SK-N-SH (cell line): ENCODE measurements around the gene DBH. TPM values are rescaled to one million over a fixed set of nuclear protein-coding genes. Genes with fewer than 3 reads are reported as not detected.
A peak's percentile ranks its signal among the peaks of the same experiment; 100 is the strongest.

Experiments
- CTCF ChIA-PET: fragments of 300-600, 350-600 bp; formaldehyde crosslinking; extraction: SDS; loops from one replicate; lab custom pipeline; 2021; lab: Yijun Ruan, JAX
- POLR2A ChIA-PET: fragments of 350-600 bp; sonication (Branson Sonifier 250); formaldehyde crosslinking; extraction: SDS; loops from one replicate; lab custom pipeline; 2020; ENCODE audit warnings: antibody characterized with exemption, inconsistent platforms; lab: Yijun Ruan, JAX
- DNase-seq: peaks from one replicate; pipeline ENCODE4 v3.0.0; 2012
- H2AFZ ChIP-seq: fragments of 200-600 bp; sonication (generic); 2 replicates; pipeline ENCODE4 v1.8.1; 2016; ENCODE audit warnings: antibody characterized with exemption, mild to moderate bottlenecking, low read depth
- H3F3A ChIP-seq: fragments of 200-600 bp; sonication (generic); replicated peaks from 2 replicates; pipeline ENCODE3; 2016; ENCODE audit warnings: antibody characterized with exemption, mild to moderate bottlenecking; ENCODE audit not compliant: insufficient read depth
- H3K27ac ChIP-seq, 2 experiments: fragments of 200-500 bp in 1 of 2; fragments of 200-600 bp in 1 of 2; sonication (Bioruptor generic) in 1 of 2; sonication (generic), shearing (Covaris generic) in 1 of 2; 2 replicates each; pipeline versions ENCODE4 v1.5.1 to v1.6.1; 2014 to 2016; ENCODE audit warnings: low read depth in 2 of 2, inconsistent platforms in 1 of 2, low read length in 1 of 2, mild to moderate bottlenecking in 1 of 2, mixed read lengths in 1 of 2
- H3K27me3 ChIP-seq: fragments of 200-600 bp; sonication (generic), shearing (Covaris generic); 2 replicates; pipeline ENCODE4 v1.6.1; 2016; ENCODE audit warnings: mixed run types; ENCODE audit not compliant: insufficient read depth
- H3K36me3 ChIP-seq, 2 experiments: fragments of 200-500 bp in 1 of 2; fragments of 200-600 bp in 1 of 2; sonication (Bioruptor generic) in 1 of 2; sonication (generic) in 1 of 2; replicated peaks in 1 of 2; 2 replicates each; pipeline versions ENCODE3 to v1.5.1; 2014 to 2016; ENCODE audit warnings: low read length in 1 of 2, mild to moderate bottlenecking in 1 of 2; ENCODE audit not compliant: insufficient read depth in 2 of 2, control insufficient read depth in 1 of 2
- H3K4me1 ChIP-seq, 2 experiments: fragments of 200-500 bp in 1 of 2; fragments of 200-600 bp in 1 of 2; sonication (Bioruptor generic) in 1 of 2; sonication (generic), shearing (Covaris generic) in 1 of 2; 2 replicates each; pipeline versions ENCODE4 v1.5.1 to v1.6.1; 2014 to 2016; ENCODE audit warnings: low read depth in 1 of 2, low read length in 1 of 2, mixed run types in 1 of 2; ENCODE audit not compliant: insufficient read depth in 2 of 2, control insufficient read depth in 1 of 2
- H3K4me2 ChIP-seq: fragments of 200-600 bp; sonication (generic), shearing (Covaris generic); 2 replicates; pipeline ENCODE4 v1.6.1; 2017; ENCODE audit warnings: mixed run types
- H3K4me3 ChIP-seq, 2 experiments: fragments of 200-500 bp in 1 of 2; fragments of 200-600 bp in 1 of 2; sonication (Bioruptor generic) in 1 of 2; sonication (generic), shearing (Covaris generic) in 1 of 2; 2 replicates each; pipeline versions ENCODE4 v1.5.1 to v1.8.1; 2014 to 2016; ENCODE audit warnings: low read depth in 2 of 2, inconsistent platforms in 1 of 2, low read length in 1 of 2, mild to moderate bottlenecking in 1 of 2, mixed read lengths in 1 of 2, moderate library complexity in 1 of 2
- H3K79me2 ChIP-seq: fragments of 200-600 bp; sonication (generic); 2 replicates; pipeline ENCODE4 v1.8.1; 2017; ENCODE audit warnings: mild to moderate bottlenecking; ENCODE audit not compliant: insufficient read depth
- H3K9ac ChIP-seq: fragments of 200-600 bp; sonication (generic); 2 replicates; pipeline ENCODE4 v1.6.1; 2017; ENCODE audit warnings: mixed run types
- H3K9me2 ChIP-seq: fragments of 200-600 bp; sonication (generic); 2 replicates; pipeline ENCODE4 v1.6.1; 2017; ENCODE audit warnings: mixed run types
- H3K9me3 ChIP-seq: fragments of 200-600 bp; sonication (generic); 2 replicates; pipeline ENCODE4 v1.6.1; 2017; ENCODE audit warnings: mixed run types, mild to moderate bottlenecking, moderate library complexity
- H4K20me1 ChIP-seq: fragments of 200-600 bp; sonication (generic); 2 replicates; pipeline ENCODE4 v1.6.1; 2017; ENCODE audit warnings: mild to moderate bottlenecking, mixed run types; ENCODE audit not compliant: insufficient read depth
- CTCF ChIP-seq: fragments of 200-600 bp; sonication (generic); IDR thresholded peaks from 2 replicates; pipeline ENCODE4 v1.6.1; 2017; ENCODE audit warnings: antibody characterized with exemption, mild to moderate bottlenecking, moderate library complexity
- ELF1 ChIP-seq: IDR thresholded peaks from 2 replicates; pipeline ENCODE4 v1.4.0; 2012
- EP300 ChIP-seq, 2 experiments: IDR thresholded peaks; 2 replicates each; pipeline versions ENCODE4 v1.4.0 to v1.6.1; 2012; ENCODE audit warnings: borderline replicate concordance in 1 of 2, low read depth in 1 of 2, low read length in 1 of 2
- FOXM1 ChIP-seq: IDR thresholded peaks from 2 replicates; pipeline ENCODE4 v1.4.0; 2012; ENCODE audit warnings: low read depth, mild to moderate bottlenecking
- GABPA ChIP-seq: IDR thresholded peaks from 2 replicates; pipeline ENCODE4 v1.4.0; 2012; ENCODE audit warnings: low read depth, mild to moderate bottlenecking
- GATA2 ChIP-seq: sonication (generic); formaldehyde crosslinking; IDR thresholded peaks from 2 replicates; pipeline ENCODE4 v1.5.0; 2020; ENCODE audit warnings: mild to moderate bottlenecking, missing genetic modification reagents
- IRF3 ChIP-seq: fragments of 150-350 bp; IDR thresholded peaks from 2 replicates; pipeline ENCODE4 v1.6.1; 2016; ENCODE audit warnings: mild to moderate bottlenecking, low read depth, low read length
- JUND ChIP-seq: IDR thresholded peaks from 2 replicates; pipeline ENCODE4 v1.4.0; 2012
- MEF2A ChIP-seq: IDR thresholded peaks from 2 replicates; pipeline ENCODE4 v1.4.0; 2012; ENCODE audit warnings: low read depth, borderline replicate concordance
- NFIC ChIP-seq: IDR thresholded peaks from 2 replicates; pipeline ENCODE4 v1.4.0; 2012; ENCODE audit warnings: borderline replicate concordance
- RAD21 ChIP-seq: IDR thresholded peaks from 2 replicates; pipeline ENCODE4 v1.6.1; 2012; ENCODE audit warnings: mild to moderate bottlenecking, low read length
- RFX5 ChIP-seq: IDR thresholded peaks from 2 replicates; pipeline ENCODE4 v1.6.1; 2012; ENCODE audit warnings: mild to moderate bottlenecking, improper control_type of control experiment, low read length
- SIN3A ChIP-seq: IDR thresholded peaks from 2 replicates; pipeline ENCODE4 v1.6.1; 2012; ENCODE audit warnings: low read depth, mild to moderate bottlenecking, low read length, moderate library complexity, borderline replicate concordance
- USF2 ChIP-seq: fragments of 150-350 bp; IDR thresholded peaks from 2 replicates; pipeline ENCODE4 v1.6.1; 2017; ENCODE audit warnings: antibody characterized with exemption, low read length, low read depth, borderline replicate concordance
- YY1 ChIP-seq: IDR thresholded peaks from 2 replicates; pipeline ENCODE4 v1.4.0; 2012; ENCODE audit warnings: low read depth, mild to moderate bottlenecking
- WGBS: methylation state at CpG from one replicate; pipeline ENCODE4 v1.1.6; 2017; ENCODE audit warnings: low lambda C conversion rate; 5-methylcytosine and 5-hydroxymethylcytosine counted together
- polyA plus RNA-seq, 3 experiments: library from polyadenylated mRNA; depleted of rRNA; stranded (reverse); fragments of >200 nt; gene quantifications; 2 replicates each; pipeline ENCODE4 v1.2.3, GENCODE V29; 2012

Gene DBH
- polyA plus RNA-seq, 1 of the 3 experiments (the other 2 are of a cell fraction), result 0.92 TPM

- H3K4me2 ChIP-seq, result no peak overlapping the region
- no peaks in the 10 kb centered on the region for H3K36me3 ChIP-seq
- 83% methylated on average over 17 of the region's 24 CpGs for WGBS
- H3F3A ChIP-seq, result no peaks in the 10 kb centered on the region
- TF ChIP-seq SIN3A, result no peak
- TF ChIP-seq JUND, result no peak
- no peak for TF ChIP-seq GATA2 (CRISPR knock-in tag)
- TF ChIP-seq ELF1, result no peak
- TF ChIP-seq CTCF, result no peak
- no peak for TF ChIP-seq RAD21
- no peak for TF ChIP-seq GABPA
- TF ChIP-seq RFX5, result no peak
- no peak for TF ChIP-seq USF2
- no peak for TF ChIP-seq MEF2A
- no peak for TF ChIP-seq FOXM1
- TF ChIP-seq YY1, result no peak
- no peak for TF ChIP-seq NFIC
- TF ChIP-seq IRF3, result no peak
- TF ChIP-seq EP300 (IDR thresholded peaks at IDR 0.05; ENCODE audit: borderline replicate concordance in 1 of 2, low read depth in 1 of 2, low read length in 1 of 2), result no peak
- TF ChIP-seq, all 33 proteins: peak for 0
- Histone ChIP-seq H3K4me1 (peaks cover 0 to 65% of the 10 kb centered on the region in 2 experiments; a peak in 2 of 4 replicates), H3K27ac (0 out of 4 replicates have a peak overlapping the region, but pooled peaks of 1 of the 2 experiments have one; percentile 13), H3K4me3 (no peak overlapping the region), H3K9ac (no peak overlapping the region), H3K79me2 (no peaks in the 10 kb centered on the region), H3K27me3 (no peaks in the 10 kb centered on the region), H3K9me2 (no peaks in the 10 kb centered on the region), H2AFZ (no peak overlapping the region), H3K9me3 (no peaks in the 10 kb centered on the region), H4K20me1 (no peaks in the 10 kb centered on the region)
- CTCF ChIA-PET, result interaction anchor here (0.6 to 2.0 kb wide), 4 partner anchors 28 to 110 kb away, joined by 3 to 6 read pairs (median 4); no protein-coding TSS in a partner anchor
- DNase-seq, result no peak
- POLR2A ChIA-PET, result interaction anchor here (1.1 kb wide), 1 partner anchor 28 kb away, joined by 4 read pairs; no protein-coding TSS in a partner anchor
Observed at GRCh38 chr9:133686642-133687575, 50.7 kb downstream of the DBH start.
